HG02678 (cell line): Measurements from ENCODE around the gene MAPKAP1.

ENCODE experiments used
- ATAC-seq: cut with Tn5 transposase; IDR thresholded peaks from one replicate; pipeline ENCODE4 v1.9.1; 2021; ENCODE audit warnings: mild to moderate bottlenecking, moderate library complexity; ENCODE audit not compliant: unreplicated experiment

MAPKAP1 gene

GRCh38 chr9:125515983-125516940 lies 190.7 kb downstream of the MAPKAP1 start:
- no peak for ATAC-seq

- ATAC-seq = no peak
Observed at GRCh38 chr9:125515281-125515680, 191.7 kb downstream of the MAPKAP1 start.

GRCh38 chr9:125514468-125514867 lies 192.5 kb downstream of the MAPKAP1 start:
- no peak for ATAC-seq

DNA sequence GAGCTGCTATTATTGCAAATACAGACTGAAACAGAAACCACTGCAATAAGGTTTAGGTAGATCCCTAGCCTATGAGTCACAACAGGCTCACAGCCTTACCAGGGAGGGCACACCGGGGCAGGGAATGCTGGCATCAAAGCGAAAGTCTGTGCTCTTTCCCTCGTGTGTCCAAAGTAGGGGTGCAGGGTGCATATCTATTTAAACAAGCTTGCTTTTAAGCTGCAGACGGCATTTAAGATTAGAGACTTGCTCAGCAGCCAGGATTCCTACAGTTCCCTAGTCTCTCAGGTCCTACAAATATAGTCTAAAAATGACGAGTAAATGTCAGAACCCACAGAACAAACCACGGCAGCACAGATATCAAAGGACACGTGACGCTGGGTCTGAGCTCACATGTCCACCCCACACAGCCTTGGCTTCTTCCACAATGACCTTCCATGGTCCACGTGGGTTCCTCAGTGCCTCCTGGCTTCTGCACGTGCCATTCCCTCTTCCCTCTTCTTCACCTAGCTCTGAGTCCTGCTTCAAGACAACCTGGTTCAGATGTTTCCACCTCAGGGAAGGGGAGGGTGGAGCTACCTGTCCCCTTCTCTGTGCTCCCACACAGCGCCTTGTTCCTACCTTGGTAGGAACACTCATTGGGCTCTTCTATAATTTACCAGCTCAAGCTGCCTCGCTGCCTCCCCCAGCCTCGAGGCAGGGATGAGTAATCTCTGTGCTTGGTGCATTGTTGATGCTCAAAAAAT lies 193.2 kb downstream of the MAPKAP1 start:
- peak; percentile 95 for ATAC-seq

- ATAC-seq = no peak
Observed at GRCh38 chr9:125513303-125513667, 193.7 kb downstream of the MAPKAP1 start.

DNA sequence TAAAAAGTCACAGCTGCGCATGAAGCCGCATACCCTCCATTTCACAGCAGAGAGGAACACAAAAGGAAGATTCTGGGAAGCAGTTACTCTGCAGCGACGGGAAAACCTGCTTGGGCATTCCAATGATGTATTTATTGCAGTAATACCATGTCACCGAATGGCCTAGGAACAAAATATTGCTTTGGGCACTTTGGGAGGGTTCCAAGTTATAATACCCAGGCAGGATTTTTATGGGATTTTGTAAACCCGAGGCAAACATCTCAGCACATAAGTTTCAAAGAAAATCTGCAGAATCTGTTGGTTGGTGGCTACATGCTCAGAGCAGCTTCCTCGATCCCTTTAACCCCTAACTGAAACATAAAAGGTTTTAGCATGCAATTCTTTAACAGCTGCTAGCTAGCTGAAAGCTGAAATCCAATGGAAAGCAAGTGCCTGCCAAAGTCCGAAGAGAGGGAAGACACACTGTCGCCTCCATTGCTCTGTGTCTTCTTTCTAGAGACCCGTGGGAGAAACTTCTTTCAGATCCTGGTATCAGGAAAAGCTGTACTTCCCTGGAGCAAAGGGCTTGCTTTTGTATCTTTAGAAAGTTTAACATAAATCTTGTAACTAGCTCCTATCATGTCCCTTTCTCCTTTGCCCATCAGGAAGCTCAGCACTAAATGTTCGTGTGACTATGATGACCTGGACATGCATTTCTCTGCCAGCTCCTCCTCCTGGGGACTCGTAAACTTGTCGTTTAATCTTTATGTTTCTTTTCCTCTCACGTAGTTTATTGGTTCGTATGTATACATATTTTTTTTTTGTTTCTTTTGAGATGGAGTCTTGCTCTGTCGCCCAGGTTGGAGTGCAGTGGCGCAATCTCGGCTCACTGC lies 195.0 kb downstream of the MAPKAP1 start:
- ATAC-seq = no peak

GRCh38 chr9:125510980-125511379 lies 196.0 kb downstream of the MAPKAP1 start:
- ATAC-seq = no peak

DNA sequence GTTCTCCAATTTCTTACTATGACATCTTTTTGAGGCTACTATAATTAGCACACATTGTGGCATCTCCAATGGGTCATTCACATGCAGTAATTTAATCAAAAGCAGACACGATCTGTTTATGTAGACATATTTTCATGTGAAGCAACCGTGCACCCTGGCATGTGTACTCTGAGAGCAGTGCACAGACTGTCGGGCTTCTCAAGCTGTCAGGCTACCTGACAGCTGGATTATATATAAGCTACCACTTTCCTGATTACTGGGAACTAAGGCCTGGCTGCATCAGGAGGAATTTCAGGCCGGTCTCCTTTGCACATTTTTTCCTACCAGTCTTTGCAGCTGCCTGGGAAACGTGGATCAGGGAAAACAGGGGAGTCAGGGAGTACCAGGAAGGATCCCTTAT lies 197.5 kb downstream of the MAPKAP1 start:
- ATAC-seq = no peak

DNA sequence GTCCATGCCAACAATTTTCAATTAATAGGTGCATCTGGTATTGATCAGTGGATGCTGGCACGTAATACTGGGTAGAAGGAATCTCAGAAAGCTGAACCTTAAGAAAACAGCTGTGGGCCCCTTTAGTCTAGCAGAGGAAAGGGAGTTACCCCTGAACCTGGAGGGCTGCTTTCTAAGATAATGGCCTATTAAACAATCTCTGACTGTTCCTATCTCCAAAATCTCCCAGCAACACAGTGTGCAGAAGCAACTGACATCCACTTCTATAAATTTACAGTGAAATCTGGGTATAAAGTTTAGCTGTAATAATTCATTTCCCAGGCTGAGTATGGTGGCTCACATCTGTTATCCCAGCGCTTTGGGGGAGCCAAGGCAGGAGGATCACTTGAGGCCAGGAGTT lies 198.8 kb downstream of the MAPKAP1 start:
- no peak for ATAC-seq

GRCh38 chr9:125507226-125507625 lies 199.8 kb downstream of the MAPKAP1 start:
- ATAC-seq = no peak

- ATAC-seq = no peak
Observed at GRCh38 chr9:125505988-125506438, 201.0 kb downstream of the MAPKAP1 start.

DNA sequence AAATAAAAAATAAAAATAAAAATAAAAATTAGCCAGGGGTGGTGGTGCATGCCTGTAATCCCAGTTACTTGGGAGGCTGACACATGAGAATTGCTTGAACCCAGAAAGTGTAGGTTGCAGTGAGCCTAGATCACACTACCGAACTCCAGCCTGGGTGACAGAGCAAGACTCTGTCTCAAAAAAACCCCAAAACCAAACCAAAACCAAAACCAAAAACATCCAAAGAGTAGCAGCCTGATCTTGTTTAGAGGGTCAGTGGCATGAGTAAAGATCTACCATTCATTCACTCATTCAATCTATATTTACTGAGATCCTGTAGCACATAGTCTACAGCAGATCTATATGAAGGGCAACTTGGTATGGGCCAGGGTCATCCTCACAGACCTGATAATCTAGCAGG lies 202.4 kb downstream of the MAPKAP1 start:
- no peak for ATAC-seq

DNA sequence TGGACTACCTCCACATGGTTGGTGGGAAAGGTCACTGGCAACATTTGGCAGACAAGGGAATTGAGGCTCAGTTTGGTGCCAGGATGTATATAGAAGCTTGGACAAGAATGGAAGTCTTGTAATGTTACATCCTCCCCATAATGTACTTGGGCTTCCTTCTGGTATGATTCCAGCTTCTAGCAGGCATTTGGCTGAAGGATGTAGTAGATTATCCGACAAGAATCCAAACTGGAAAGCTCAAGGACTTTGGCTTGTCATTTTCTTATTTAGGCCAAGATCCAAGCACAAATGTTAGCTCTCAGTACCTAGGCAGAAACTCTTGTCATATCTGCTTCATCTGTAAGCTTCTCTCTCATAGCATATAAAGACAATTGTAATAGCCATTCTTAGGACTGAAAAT lies 209.1 kb downstream of the MAPKAP1 start:
- no peak for ATAC-seq

DNA sequence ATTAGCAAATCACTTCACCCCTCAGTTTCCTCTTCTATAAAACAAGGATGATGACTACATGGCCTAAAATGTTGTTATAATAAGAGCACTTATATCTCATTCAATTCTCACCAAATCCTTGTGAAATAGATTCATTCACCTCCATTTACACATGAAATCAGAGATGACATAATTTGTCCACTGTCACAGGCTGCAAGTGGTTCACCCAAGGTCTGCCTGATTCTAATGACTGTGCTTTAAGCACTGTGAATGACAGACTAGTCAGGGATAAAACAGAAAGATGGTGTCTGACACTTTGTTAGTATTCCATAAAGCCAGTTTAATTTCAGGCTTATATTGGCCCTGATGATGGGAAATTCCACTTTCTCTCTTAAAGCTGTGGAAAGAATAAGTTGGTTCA lies 209.5 kb downstream of the MAPKAP1 start:
- ATAC-seq = no peak

- ATAC-seq = no peak
Observed at GRCh38 chr9:125496313-125496834, 210.6 kb downstream of the MAPKAP1 start.

DNA sequence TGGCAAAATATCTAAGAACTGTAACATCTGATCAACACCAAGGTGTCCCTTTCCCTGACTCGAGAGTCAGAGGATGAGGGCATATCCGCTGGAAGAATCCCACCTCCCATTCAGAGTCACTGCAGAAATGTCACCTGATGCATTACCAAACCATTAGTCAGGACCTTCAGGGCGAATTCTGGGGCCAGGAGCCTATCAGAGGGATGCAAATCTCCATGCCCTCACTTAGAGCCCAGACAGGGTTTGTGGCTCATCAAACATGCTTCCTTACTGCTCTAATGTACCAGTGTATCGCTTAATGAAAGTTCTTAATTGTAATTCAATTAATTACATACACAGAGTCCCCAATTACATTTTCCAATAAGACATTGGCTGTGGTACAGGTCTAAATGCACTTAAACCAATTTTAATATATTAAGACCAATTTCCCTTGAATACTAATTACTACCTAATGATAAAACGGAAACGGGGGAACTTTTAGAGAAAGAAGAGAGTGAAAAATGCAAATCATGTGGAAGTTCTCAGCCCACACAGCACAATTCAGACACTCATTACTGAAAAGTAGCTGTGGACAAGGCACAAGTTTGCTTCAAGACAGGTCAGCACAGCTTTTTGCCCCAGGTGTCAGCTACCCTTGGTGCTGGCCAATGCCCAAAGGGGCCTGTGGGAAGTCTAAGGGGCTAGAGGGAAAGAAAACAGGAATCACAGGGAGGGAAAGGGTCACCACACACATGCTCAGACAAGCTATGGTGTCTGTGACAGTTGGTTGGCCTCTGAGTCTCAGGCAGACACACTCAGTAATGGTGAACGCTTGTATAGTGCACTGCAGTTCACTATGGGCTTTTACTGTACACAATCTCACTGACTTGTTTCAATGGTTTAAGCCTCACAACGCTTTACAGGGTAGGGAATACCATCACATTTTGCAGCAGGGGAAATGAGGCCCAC lies 211.6 kb downstream of the MAPKAP1 start:
- peak; percentile 56 for ATAC-seq

DNA sequence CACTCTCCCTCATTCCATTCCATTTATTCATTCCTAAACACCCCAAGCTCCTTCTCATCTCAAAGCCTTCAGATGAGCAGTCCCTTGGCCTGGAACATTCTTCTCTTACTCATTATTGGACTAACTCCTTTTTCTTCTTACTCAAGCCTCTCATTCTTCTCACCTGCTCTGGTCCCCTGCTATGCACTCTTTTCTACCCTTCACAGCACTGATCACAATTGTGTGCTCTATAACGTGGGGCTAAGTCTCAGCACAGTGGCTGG lies 212.4 kb downstream of the MAPKAP1 start:
- no peak for ATAC-seq

- no peak for ATAC-seq
Observed at GRCh38 chr9:125493881-125494652, 212.9 kb downstream of the MAPKAP1 start.

DNA sequence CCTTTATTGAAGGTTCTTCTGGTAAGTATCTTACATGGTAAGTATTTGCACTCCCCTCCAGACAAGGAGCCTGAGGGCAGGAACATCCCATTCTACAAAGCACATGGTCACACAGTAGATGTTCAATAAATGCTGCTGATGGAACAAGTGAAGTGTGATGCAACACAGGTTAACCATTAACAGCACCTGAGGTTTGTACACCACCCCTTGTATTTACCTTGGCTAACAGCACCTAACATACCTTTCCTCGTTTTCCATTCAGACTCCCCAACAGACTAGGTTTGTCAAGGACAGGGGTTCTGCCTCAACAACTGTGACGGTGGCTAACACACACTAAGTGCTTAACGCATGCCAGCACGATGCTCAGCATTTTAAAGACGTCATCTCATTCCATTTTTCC lies 213.6 kb downstream of the MAPKAP1 start:
- no peak for ATAC-seq
